HG03571 (cell line): ENCODE data around the gene SORCS2.

Experiments used
- ATAC-seq: cut with Tn5 transposase; IDR thresholded peaks from one replicate; pipeline ENCODE4 v1.9.1; 2021; ENCODE audit not compliant: unreplicated experiment

The SORCS2 gene

DNA sequence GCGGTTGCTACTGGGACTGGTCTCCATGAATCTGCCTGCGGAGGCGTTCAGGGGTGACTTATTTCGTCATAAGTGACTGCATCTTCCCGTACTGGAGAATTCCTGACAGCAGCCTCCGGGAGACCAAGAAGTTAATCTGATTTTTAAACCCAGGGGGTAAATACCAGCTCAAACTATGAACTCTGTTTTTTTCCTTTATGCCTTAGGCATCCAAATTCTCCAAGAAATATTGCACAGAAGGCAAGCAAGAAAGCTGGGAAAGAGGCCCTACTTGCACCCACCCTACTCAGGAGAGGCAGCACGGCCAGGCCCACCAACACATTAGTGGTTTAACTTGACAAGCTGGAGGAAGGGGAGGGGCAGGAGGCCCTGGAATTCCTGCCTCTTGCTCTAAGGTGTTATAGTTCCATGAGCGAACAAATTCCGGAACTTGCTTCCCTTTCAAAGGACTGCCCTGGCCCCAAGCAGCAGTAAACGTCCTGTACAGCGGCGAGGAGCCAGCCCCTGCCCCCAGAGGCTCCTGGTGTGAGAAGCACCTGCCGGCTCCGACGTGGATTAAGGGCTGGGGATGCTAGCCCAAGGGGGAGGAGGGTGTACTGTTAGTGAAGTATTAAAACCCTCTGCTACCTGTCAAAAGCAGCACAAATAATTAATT lies 570.2 kb downstream of the SORCS2 start:
- no peak for ATAC-seq

DNA sequence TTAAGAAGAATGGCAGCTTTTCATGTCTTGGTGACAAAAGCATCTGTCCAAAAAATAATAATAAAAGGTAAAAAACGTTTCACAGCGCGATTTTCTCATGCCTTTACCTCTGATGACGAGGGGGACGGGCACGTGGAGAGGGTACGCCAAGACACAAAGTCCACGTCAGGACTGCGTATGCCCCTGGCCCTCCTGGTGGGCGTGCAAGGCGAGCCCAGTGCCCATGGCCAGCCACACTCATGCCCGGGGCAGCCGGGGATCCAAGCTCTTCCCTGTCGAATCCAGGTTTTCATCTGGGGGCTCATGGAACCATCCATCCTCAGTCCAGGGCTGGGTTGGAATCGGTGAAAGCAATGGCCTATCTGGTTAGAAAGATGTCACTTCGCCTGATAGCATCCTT lies 570.8 kb downstream of the SORCS2 start:
- no peak for ATAC-seq

GRCh38 chr4:7763788-7764187 lies 571.5 kb downstream of the SORCS2 start:
- no peak for ATAC-seq

DNA sequence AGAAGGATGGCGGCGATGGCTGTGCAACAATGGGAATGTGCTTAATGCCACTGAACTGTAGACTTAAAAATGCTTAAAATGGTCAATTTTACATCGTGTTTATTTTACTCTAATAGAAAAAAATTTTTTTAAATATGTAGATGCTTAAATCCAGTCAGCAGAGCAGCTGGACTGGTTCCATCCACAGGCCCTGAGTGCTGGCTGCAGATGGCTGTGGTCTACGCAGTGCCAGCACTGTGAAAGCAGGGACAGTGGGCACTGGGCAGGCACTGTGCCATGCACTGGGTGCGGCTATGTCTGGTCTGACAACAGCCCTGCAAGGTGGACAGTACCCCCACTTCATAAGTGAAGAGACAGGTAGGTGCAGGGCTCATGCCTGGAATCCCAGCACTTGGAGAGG lies 572.1 kb downstream of the SORCS2 start:
- ATAC-seq, result no peak

DNA sequence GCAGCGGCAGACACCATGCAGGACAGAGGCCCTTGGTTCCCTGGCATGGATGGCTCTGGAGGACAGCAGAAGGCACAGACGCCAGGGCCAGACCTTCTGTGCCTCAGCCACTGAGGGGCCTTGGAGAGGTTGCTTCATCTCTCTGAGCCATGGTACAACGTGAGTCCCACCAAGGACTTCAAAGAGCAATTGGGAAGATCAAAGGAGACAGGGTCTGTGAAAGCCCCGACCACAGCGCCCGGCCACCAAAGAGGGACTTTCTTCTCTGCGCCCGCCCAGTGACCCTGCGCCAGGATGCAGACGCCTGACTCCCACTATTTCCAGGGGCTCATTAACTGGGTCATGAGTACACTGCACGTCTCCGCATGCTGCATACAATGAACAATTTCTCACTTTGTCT lies 573.3 kb downstream of the SORCS2 start:
- no peak for ATAC-seq

GRCh38 chr4:7766086-7766485 lies 573.7 kb downstream of the SORCS2 start:
- ATAC-seq, result no peak

- ATAC-seq, result no peak
Observed at GRCh38 chr4:7766661-7767345, 574.5 kb downstream of the SORCS2 start.

- ATAC-seq, result no peak
Observed at GRCh38 chr4:7767526-7767925, 575.2 kb downstream of the SORCS2 start.

DNA sequence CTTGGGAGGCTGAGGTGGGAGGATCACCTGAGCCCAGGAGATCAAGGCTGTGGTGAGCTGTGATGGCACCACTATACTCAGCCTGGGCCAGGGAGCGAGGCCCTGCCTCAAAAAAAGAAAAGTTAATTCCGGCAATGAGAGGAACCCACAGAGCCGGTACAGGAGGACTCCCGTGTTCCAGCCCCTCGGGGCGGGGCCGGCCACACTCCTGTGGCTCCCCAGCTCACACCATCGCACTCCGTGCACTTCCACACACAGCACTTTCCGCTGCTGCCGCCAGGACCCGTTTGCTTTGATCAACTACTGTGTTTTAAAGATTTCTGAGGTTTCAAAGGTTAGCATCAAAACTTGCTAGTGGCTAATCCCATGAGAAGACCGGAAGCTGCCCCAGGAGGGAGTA lies 575.6 kb downstream of the SORCS2 start:
- ATAC-seq, result no peak

GRCh38 chr4:7768736-7769135 lies 576.4 kb downstream of the SORCS2 start:
- ATAC-seq, result no peak

DNA sequence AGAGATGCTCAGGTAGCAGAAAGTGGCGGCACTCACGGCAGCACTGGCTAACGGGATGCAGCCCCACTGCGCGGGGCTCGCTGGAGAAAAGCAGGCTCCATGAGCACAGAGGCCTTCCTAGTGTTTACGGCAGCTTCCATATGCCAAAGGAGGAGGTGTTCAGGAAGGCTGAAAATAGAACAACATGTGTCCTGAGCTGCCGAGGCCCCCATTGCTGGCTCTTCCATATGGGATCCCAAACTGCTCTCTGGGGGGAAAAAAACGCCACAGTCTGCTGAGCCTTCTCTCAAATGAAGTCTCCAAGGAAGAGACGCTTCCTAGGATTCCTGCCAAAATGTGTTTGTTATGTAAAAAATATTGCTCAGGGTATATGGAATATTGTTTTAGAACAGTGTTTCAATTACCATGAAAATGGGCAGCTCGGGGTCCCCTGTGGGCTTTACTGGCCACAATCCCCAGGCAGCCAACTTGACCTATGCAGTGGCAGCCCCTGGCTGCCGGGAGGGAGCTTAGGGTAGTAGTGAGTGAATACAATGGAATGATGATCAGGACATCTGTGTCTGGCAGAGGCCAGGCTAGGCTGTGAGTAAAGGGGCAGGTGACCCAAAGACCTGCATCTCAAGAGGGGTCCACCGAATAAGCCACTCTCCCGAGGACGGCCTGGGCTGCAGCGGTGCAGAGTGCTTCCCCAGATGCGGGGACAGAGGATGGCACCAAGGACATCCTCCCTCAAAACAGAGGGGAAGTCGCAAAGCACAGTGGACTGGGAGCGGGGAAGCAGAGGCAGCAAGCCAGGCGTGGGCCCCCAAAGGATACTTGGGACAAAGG lies 577.3 kb downstream of the SORCS2 start:
- ATAC-seq, result no peak

DNA sequence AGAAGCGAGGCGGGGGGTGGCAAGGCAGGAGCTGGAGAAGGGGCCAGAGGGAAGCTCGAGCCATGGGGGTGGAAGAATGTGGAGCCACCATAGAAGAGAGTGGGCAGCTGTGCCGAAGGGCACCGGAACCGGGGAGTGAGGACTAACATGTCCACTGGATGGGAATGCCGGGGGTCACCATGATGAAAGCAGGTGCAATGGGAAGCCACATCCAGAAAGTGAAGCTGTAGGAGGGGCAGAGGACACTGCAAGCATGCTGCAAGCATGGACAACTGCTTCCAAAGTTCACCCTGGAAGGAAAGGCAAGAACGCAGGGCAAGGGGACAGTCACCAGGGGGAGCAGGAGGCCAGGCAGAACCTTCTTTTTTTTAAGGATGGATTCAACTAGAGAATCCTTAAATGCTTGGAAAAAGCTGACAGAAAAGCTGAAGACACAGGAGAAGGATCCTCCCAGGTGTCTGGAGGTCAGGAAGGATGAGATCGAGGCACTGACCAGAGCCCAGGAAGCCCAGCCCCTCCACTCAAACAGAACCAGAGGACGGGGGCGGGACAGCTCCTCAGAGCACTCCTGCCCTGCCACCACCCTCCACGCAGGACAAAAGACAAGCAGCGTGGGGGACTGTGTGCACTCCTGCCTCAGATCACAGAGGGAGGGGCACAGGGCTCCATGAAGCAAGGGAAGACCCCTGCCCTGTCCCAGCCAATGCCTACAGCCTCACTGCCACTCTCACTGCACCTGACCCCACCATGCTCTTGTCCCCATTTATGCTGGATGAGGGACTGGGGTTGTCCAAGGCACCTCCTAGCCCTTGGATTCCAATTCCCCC lies 578.1 kb downstream of the SORCS2 start:
- ATAC-seq, result no peak

DNA sequence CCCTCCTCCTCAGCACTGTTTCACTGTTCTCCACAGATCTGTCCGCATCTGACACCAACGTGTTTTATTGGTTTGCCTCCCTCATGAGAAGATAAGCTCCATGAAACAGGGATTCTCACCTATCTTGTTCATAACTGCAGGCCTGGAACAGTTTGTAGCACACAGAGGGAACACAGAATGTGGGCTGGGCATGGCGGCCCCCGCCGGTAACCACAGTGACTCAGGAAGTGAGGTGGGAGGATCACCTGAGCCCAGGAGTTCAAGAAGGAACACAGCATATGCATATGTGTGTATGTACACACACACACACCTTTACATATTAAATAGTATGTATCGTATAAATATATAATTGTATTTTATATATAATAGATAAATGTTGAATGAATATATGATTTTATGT lies 578.7 kb downstream of the SORCS2 start:
- no peak for ATAC-seq

- peak; percentile 91 for ATAC-seq
Observed at GRCh38 chr4:7771541-7772507, 579.5 kb downstream of the SORCS2 start.

DNA sequence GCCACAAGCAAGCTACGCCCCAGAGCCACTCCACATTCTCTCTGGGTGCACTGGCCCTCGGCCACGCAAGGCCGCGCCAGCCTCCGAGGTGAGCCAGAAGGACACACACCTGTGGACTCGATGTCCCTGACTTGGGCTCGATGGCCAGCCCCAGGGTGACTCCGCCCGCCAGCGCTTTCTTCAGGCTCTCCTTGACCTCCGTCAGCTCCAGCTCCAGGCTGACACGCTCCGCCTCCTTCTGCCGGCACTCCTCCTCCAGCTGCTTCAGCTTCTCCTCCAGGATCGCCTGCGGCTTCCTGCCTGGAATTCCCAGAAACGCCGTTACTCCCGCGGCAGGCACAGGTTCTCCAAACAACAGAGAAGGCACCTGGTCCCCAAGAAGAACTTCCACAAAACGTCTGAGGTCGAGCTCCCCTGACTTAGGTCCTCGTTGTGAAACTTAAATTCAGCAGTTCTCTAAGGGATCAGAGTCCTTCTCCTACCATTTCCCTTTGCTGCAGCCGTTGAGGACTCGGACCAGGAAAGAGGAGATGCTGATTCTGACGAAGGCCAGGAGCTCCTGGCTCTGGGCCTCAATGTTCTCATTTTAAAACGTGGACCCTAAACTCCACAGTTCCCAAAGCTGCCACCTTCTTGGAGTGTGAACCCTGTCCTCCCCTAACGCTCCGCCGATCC lies 580.5 kb downstream of the SORCS2 start:
- no peak for ATAC-seq

- no peak for ATAC-seq
Observed at GRCh38 chr4:7773401-7774180, 581.3 kb downstream of the SORCS2 start.

GRCh38 chr4:7774301-7775294 lies 582.3 kb downstream of the SORCS2 start:
- ATAC-seq, result no peak
